GM19438 (cell line): Measurements from ENCODE around the gene DMXL2.
"Not testable (repeated sequence)": the region's sequence is repeated elsewhere in the genome, so short reads cannot be mapped to it uniquely, and the experiment has no call there.

Source experiments
- ATAC-seq: cut with Tn5 transposase; IDR thresholded peaks from one replicate; pipeline ENCODE4 v1.9.1; 2021; ENCODE audit warnings: low read depth; ENCODE audit not compliant: unreplicated experiment

The DMXL2 gene

DNA sequence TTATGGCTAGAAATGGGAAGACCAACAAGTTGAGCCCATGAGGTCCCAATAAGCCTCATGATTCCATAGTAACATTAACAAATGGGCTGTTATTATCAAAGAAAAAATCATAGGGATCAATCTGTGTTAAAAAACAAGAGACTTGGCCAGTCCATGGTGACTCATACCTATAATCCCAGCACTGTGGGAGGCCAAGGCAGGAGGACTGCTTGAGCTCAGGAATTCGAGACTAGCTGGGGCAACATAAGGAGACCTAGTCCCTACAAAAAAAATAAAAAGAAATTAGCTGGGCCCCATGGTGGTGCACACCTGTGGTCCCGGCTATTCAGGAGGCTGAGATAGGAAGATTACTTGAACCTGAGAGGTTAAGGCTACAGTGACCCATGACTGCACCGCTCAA, 124.8 kb downstream of the DMXL2 start:
- ATAC-seq, result no peak

DNA sequence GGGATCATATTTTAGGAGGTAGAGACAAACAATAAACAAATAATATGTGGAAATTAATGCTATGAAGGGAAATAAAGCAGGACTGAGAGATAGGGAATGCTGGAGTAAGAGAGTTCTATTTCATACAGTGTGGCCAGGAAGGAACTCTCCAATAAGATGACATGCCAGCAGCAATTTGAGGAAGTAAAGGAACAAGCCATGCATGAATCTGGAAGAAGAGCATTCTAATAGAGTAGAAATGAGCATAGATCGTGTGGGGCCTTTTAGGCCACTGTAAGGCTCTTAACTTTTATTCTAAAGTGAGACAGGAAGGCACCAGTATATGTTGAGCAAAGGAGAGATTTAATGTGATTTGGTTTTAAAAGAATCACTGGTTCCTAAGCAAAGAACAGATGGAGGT, 126.3 kb downstream of the DMXL2 start:
- ATAC-seq, result no peak

DNA sequence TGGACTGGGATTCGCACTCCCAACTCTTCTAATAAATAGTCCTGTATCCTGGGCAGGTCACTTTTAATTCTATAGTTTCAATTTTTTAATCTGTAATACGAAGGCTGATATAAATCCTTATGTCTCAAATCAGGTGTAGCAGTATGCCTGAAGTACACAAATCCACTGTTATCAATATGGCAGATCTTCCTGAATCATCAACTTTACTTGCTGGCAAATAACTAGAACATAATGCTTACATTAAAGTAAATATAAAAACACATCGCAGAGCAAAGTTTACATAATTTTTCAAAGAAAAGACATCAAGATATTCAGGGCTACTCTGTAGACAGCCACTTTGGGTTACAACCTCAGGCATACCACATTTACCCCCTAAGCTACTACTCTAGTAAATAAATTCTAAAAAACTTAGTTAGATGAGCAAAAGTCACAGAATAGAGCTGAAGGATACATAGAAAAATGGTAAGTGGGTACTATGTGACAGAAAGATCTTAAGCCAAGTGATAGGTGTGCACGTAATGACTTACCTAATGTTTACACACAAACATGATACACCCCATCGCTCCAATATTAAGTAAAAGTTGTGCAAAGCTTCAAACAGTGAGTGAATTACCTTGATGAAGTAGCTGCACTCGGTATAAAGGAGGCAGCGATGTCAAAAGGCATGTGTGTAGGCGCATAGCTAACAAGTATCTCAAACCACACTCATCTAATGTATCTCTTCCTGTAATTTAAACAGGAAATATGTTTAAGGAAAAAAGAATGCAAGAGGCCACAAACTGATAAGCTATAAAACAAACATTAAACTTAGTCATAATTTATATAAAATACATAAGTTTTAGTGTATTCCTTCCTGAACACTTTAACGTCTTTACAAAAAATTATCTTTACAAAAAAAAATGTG, 127.9 kb downstream of the DMXL2 start:
- no peak for ATAC-seq

DNA sequence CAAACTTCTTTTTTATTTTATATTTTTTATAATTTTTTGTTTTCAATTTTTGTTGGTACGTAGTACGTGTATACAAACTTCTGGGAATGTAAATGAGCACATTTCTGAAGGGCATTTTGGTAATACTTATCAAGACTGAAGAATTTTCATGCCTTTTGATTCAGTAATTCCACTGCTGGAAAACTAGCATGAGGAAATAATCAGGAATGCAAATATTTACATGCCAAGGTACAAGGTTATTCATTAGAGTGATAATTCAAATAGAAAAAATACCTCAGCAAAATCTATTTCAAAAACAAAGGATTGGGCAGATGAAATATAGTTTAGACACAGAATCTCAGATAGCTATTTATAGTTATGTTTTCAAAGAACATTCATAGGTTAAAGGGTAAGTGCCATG, 128.7 kb downstream of the DMXL2 start:
- ATAC-seq, result no peak

- no peak for ATAC-seq
These were observed 130.0 kb downstream of the DMXL2 start for GRCh38 chr15:51492528-51492927.

DNA sequence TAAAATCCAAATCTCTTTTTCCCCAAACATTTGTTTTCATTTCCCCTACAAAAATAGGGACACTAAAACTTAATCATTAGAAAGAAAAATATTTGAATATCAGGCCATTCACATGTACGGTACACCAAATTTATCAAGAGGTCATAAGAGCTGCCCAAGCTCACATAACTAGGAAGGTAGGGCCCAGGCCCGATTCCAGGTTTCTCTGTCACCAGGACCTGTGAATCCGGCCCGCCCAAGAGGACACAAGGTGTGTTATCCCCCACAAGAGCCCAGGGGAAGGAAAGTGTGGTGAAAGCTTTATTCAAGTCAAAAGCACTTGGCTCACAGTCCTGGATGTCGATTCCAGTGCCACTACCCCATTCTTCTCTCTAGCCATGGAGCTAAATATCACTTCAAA, 130.6 kb downstream of the DMXL2 start:
- no peak for ATAC-seq

DNA sequence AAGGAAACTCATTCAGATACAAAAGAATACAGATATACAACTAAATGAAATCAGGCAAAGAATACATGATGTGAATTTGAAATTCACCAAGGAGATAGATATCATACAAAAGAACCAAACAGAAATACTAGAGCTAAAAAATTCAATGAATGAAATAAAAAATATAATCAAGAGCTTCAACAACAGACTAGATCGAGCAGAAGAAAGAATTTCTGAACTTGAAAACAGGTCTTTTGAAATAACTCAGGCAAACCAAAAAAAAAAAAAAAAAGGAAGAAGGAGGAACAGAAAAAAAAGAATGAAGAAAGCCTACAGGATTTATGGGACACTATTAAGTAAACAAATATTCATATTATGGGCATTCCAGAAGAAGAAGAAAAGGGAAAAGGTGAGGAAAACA, 137.8 kb downstream of the DMXL2 start:
- no peak for ATAC-seq

- ATAC-seq, result no peak
These were observed 138.6 kb downstream of the DMXL2 start for GRCh38 chr15:51483985-51484384.

DNA sequence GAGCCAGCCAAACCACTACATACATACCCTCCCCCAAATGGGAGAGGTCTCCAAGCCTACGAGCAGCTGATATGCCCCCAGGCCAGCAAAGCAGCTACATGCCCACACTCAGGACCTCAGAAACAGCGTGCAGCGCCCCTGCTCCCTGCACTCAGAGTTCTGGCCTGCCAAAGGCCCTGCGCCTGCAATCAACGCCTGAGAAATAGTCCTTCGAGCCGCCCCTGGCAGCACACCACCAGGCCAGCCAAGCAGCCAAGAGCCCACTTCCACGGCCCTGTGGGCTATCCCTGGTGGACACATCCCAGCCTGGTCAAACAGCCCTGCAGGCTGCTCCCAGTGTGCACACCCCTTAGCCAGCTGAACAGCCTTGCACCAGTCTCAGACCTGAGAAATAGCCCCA, 139.1 kb downstream of the DMXL2 start:
- ATAC-seq, result no peak

DNA sequence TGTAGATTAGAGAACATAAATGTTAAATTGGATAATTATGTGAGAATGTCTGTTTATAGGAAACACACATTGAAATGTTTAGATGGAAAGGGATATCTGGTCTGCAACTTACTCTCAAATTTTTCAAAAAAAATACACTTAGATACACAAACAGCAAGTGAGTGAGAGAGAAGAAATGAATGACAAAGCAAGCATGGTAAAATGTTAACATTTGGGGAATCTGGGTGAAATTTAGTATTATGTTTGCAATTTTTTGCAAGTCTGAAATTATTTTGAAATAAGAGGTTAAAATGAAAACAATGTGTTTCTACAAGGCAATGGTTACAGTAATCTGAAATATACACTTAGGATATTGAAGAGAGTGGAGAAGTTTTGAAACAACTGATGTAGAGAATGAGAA, 146.8 kb downstream of the DMXL2 start:
- ATAC-seq, result no peak

DNA sequence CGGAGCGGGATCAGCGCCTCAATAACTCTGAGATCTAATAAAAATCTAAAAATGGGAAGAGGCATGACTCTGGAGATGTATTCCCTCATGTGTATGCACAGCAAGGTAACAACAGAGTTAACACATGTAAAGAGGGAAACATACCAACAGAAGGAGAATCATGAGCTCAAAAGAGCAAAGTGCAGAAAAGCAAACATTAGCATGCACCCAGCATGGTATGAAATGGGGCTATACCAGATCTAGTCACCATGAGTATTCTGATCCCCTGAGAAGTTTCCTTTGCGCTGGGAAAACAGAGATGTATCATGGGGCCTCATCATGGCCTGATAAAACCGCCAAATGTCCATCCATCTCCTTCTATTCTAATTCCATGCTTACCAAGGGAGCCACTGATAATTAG, 152.1 kb downstream of the DMXL2 start:
- no peak for ATAC-seq

GRCh38 chr15:51460796-51461195, 161.8 kb downstream of the DMXL2 start:
- ATAC-seq, result no peak

GRCh38 chr15:51450001-51450400, 172.6 kb downstream of the DMXL2 start:
- no peak for ATAC-seq

DNA sequence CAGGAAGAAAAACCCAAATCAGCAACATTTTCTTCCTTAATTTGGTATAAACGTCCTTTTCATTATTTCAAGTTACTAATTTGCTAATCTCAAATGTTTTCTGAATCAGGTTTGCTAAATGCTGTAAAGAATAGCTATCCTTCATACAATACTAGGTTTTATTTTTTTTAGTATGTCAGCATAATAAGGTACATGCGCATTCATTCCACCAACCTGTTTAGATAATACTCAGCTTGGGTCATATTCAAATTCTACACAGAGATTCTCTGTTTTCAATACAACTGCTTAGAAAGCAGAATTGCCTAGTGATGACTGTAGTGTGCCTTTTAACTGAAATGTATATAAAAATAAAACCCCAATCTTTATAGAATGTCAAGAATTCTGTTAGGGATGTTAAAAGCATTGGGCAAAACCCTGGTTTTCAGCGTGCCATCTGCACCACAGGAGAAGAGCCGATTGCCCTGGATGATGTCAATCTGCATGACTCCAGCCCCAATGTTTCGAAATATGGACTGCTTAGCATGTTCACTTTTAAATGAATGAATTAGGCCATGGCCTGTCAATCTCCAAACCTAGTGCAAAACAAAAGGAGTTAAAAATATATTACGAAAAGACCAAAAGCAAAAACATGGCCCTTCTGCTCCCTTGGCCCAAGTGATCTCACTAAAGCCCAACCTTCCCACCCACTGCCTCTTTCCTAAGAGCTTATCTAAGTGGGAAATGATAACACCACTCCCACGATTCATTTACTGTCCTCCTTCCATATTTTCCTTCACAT, 173.8 kb downstream of the DMXL2 start:
- ATAC-seq, result no peak

GRCh38 chr15:51447855-51448621, 174.5 kb downstream of the DMXL2 start:
- no peak for ATAC-seq

DNA sequence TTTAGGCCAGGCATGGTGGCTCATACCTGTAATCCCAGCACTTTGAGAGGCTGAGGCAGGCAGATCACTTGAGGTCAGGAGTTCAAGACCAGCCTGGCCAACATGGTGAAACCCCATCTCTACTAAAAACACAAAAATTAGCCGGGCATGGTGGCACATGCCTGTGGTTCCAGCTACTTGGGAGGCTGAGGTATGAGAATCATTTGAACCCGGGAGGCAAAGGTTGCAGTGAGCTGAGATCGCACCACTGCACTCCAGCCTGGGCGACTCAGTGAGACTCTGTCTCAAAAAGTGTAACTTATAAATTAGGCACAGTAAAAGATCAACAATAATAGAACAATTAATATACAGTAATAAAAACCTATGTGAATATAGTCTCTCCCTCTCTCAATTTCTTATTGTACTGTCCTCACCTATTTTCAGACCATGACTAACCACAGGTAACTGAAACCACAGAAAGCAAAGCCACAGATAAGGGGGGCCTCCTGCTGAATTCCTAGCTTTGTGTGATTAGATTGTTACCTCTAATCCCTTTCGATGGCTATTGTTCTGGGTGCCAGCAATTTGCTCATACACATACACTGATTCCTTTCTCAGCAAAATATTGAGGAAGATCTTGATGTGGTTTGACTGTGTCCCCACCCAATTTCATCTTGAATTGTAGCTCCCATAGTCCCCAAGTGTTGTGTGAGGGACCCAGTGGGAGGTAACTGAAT, 176.4 kb downstream of the DMXL2 start:
- ATAC-seq, result not testable (repeated sequence)

DNA sequence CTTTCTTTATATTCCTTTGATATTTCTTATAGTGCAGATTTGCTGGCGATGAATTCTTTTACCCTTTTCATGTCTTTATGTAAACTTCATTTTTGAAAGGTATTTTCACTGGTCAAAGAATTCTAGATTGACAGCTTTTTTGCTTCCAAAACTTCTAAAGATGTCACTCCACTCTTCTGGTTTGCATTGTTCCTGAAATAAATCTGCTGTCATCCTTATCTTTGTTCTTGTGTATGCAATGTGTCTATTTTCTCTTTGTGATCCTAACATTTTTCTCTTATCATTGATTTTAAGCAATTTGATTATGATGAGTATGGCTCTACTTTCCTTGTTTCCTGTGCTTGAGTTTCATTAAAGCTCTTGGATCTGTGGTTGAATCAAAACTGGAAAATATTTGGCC, 177.8 kb downstream of the DMXL2 start:
- ATAC-seq, result no peak

GRCh38 chr15:51444112-51444511, 178.5 kb downstream of the DMXL2 start:
- ATAC-seq, result no peak

DNA sequence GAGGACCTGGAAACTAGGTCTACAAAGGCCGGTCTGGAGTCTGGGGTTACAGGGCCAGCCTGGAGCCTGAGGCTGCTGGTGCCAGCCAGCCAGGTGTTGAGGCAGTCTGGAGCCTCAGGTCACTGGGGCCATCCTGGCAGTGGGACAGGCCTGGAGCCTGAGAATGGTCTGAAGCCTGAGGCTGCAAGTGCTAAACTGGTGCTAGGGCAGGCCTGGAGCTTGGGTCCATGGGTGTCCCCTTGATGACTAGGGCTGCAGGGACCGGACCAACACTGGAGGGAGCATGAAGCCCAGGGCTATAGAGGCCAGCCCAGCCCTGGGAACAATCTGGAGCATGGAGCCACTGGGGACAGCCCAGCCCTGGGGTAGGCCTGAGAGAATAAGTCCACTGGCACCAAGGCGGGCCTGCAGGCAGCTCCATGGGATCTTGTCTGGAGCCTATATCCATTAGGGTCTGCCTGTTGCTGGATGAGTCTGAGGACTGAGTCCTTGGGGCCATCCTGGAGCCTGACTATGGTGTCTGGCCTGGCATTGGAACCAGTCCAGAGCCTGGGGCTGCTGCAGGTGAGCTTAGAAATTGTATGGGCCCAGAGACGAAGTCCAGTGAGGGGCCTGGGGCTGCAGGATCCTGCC, 179.2 kb downstream of the DMXL2 start:
- no peak for ATAC-seq

DNA sequence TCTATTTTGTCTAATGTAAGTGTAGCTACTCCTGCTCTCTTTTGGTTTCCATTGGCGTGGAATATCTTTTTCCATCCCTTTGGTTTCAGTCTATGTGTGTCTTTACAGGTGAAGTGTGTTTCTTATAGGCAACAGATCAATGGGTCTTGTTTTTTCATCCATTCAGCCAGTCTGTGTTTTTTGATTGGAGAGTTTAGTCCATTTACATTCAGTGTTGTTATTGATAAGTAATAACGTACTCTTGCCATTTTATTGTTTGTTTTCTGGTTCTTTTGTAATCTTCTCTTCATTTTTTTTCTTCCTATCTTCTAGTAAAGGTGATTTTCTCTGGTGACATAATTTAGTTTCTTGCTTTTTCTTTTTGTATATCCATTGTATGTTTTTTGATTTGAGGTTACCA, 184.0 kb downstream of the DMXL2 start:
- ATAC-seq, result no peak
